ENCODE measurements around the gene LRRC4C.

- no peak for TF ChIP-seq CTCF (IDR thresholded peaks at IDR 0.05)
- no peak for TF ChIP-seq POLR2A (IDR thresholded peaks at IDR 0.05)
Measured at GRCh38 chr11:40170078-40170477, 1289.4 kb downstream of the LRRC4C start.
